ENCODE measurements around the gene TEX22.

The TEX22 gene

DNA sequence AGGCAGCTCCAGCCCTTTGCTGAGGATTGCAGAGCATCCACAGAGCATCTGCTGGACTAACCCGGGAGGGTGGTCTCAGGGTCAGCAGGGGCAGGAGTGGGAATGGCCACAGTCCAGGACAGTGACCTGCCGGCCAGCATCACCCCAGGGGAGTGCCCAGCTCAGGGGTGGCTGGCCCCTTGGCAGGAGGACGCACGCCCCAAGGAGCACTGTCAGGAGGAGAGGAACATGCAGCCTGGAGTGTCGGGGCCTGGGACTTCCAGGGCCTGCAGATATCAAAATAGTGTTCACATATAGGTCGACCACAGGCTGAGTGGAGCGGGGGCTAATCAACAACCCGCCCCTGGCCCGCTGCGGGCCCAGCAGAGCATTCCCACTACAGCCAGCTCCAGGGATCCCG, 33.2 kb upstream of the TEX22 start:
- ATAC-seq: no peak
- TF ChIP-seq PPARA (CRISPR knock-in tag; IDR thresholded peaks at IDR 0.05; ENCODE audit: borderline replicate concordance) (no peak), ISL1 (CRISPR knock-in tag; IDR thresholded peaks at IDR 0.05) (no peak), SNAI2 (CRISPR knock-in tag; IDR thresholded peaks at IDR 0.05) (no peak), TSHZ2 (CRISPR knock-in tag; IDR thresholded peaks at IDR 0.05) (no peak), TCF4 (CRISPR knock-in tag; IDR thresholded peaks at IDR 0.05; ENCODE audit: borderline replicate concordance) (no peak), ZNF565 (CRISPR knock-in tag; conservative IDR thresholded peaks at IDR 0.05; ENCODE audit: low read depth) (no peak), ESRRG (CRISPR knock-in tag; IDR thresholded peaks at IDR 0.05) (no peak), CREB5 (CRISPR knock-in tag; IDR thresholded peaks at IDR 0.05; ENCODE audit: low read depth) (no peak), POU6F1 (CRISPR knock-in tag; IDR thresholded peaks at IDR 0.05; ENCODE audit: borderline replicate concordance, low read depth) (no peak), RARB (CRISPR knock-in tag; IDR thresholded peaks at IDR 0.05) (no peak), GLIS3 (CRISPR knock-in tag; IDR thresholded peaks at IDR 0.05) (no peak), ZNF8 (CRISPR knock-in tag; IDR thresholded peaks at IDR 0.05) (no peak), TOX (CRISPR knock-in tag; IDR thresholded peaks at IDR 0.05; ENCODE audit: borderline replicate concordance) (no peak), ZFP30 (CRISPR knock-in tag; IDR thresholded peaks at IDR 0.05) (no peak), ARNTL (CRISPR knock-in tag; IDR thresholded peaks at IDR 0.05; ENCODE audit: borderline replicate concordance, low read depth) (no peak), CSDC2 (CRISPR knock-in tag; IDR thresholded peaks at IDR 0.05) (no peak), ZC3H10 (CRISPR knock-in tag; IDR thresholded peaks at IDR 0.05) (no peak), BACH2 (CRISPR knock-in tag; IDR thresholded peaks at IDR 0.05; ENCODE audit: borderline replicate concordance) (no peak)
- TF ChIP-seq, protein P1, sequence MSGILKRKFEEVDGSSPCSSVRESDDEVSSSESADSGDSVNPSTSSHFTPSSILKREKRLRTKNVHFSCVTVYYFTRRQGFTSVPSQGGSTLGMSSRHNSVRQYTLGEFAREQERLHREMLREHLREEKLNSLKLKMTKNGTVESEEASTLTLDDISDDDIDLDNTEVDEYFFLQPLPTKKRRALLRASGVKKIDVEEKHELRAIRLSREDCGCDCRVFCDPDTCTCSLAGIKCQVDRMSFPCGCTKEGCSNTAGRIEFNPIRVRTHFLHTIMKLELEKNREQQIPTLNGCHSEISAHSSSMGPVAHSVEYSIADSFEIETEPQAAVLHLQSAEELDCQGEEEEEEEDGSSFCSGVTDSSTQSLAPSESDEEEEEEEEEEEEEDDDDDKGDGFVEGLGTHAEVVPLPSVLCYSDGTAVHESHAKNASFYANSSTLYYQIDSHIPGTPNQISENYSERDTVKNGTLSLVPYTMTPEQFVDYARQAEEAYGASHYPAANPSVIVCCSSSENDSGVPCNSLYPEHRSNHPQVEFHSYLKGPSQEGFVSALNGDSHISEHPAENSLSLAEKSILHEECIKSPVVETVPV (CRISPR knock-in tag; IDR thresholded peaks at IDR 0.05): no peak

GRCh38 chr14:105365681-105366080, 32.7 kb upstream of the TEX22 start:
- ATAC-seq: no peak
- TF ChIP-seq BACH2 (CRISPR knock-in tag; IDR thresholded peaks at IDR 0.05; ENCODE audit: borderline replicate concordance) (no peak), TSHZ2 (CRISPR knock-in tag; IDR thresholded peaks at IDR 0.05) (no peak), PATZ1 (CRISPR knock-in tag; IDR thresholded peaks at IDR 0.05; ENCODE audit: borderline replicate concordance) (no peak), PPARA (CRISPR knock-in tag; IDR thresholded peaks at IDR 0.05; ENCODE audit: borderline replicate concordance) (no peak), RARB (CRISPR knock-in tag; IDR thresholded peaks at IDR 0.05) (no peak)
- TF ChIP-seq, protein P1 (CRISPR knock-in tag; IDR thresholded peaks at IDR 0.05): no peak
